Measurements from ENCODE around the gene RAD51B. TPM values are rescaled to one million over a fixed set of nuclear protein-coding genes. Genes with fewer than 3 reads are reported as not detected.

Gene RAD51B
- total RNA-seq, 2 donors from 2014 or later: 9.3 to 12.1 TPM

GRCh38 chr14:68358500-68358899 is 538.9 kb downstream of the RAD51B start:
- Histone ChIP-seq H3K27ac (peak overlapping the region in 1 of 2 donors; percentile 86), H3K9me3 (no peaks in the 10 kb centered on the region), H3K27me3 (replicated peaks; ENCODE audit: insufficient read depth) (no peaks in the 10 kb centered on the region), H3K4me1 (ENCODE audit: control insufficient read depth in 1 of 2, low read depth in 2 of 2) (peaks cover 9 to 26% of the 10 kb centered on the region in 2 donors), H3K4me3 (no peak overlapping the region), H3K36me3 (no peaks in the 10 kb centered on the region)
- DNase-seq (ENCODE audit: low spot score) (no peak), ATAC-seq (ENCODE audit: insufficient number of reproducible peaks, low FRiP score, low read depth) (no peak)
- no peak for TF ChIP-seq CTCF (IDR thresholded peaks at IDR 0.05)

- ATAC-seq (ENCODE audit: insufficient number of reproducible peaks, low FRiP score, low read depth): no peak
These were observed 539.6 kb downstream of the RAD51B start for GRCh38 chr14:68359022-68359836.

GRCh38 chr14:68359837-68360552 is 540.4 kb downstream of the RAD51B start:
- Histone ChIP-seq H3K27ac (peak overlapping the region; percentile 73 to 86), H3K4me3 (no peak overlapping the region), H3K36me3 (no peaks in the 10 kb centered on the region), H3K4me1 (ENCODE audit: control insufficient read depth in 1 of 2, low read depth in 2 of 2) (peaks cover 18 to 41% of the 10 kb centered on the region in 2 donors), H3K27me3 (replicated peaks; ENCODE audit: insufficient read depth) (no peaks in the 10 kb centered on the region), H3K9me3 (no peaks in the 10 kb centered on the region)
- no peak for DNase-seq (ENCODE audit: low spot score)
- ATAC-seq (ENCODE audit: insufficient number of reproducible peaks, low FRiP score, low read depth): peak; percentile 82
- TF ChIP-seq CTCF (IDR thresholded peaks at IDR 0.05): no peak

More at GRCh38 chr14:68359022-68359836, 539.6 kb downstream of the RAD51B start:
- H3K4me3 ChIP-seq: no peak overlapping the region
- peaks cover 13 to 33% of the 10 kb centered on the region in 2 donors for H3K4me1 ChIP-seq (ENCODE audit: control insufficient read depth in 1 of 2, low read depth in 2 of 2)
- H3K27ac ChIP-seq: peak overlapping the region; percentile 73 to 86
- H3K27me3 ChIP-seq (replicated peaks; ENCODE audit: insufficient read depth): no peaks in the 10 kb centered on the region
- TF ChIP-seq CTCF (IDR thresholded peaks at IDR 0.05): no peak
- no peak for DNase-seq (ENCODE audit: low spot score)
- no peaks in the 10 kb centered on the region for H3K9me3 ChIP-seq
- no peaks in the 10 kb centered on the region for H3K36me3 ChIP-seq

GRCh38 chr14:68361231-68361630 is 541.7 kb downstream of the RAD51B start:
- H3K27ac ChIP-seq: peak overlapping the region; percentile 73 to 86
- no peaks in the 10 kb centered on the region for H3K36me3 ChIP-seq
- H3K4me3 ChIP-seq: no peak overlapping the region
- no peak for TF ChIP-seq CTCF (IDR thresholded peaks at IDR 0.05)
- no peaks in the 10 kb centered on the region for H3K9me3 ChIP-seq
- peaks cover 22 to 47% of the 10 kb centered on the region in 2 donors for H3K4me1 ChIP-seq (ENCODE audit: control insufficient read depth in 1 of 2, low read depth in 2 of 2)
- ATAC-seq (ENCODE audit: insufficient number of reproducible peaks, low FRiP score, low read depth): peak; percentile 35
- DNase-seq (ENCODE audit: low spot score): no peak
- no peaks in the 10 kb centered on the region for H3K27me3 ChIP-seq (replicated peaks; ENCODE audit: insufficient read depth)

GRCh38 chr14:68362846-68363245 is 543.3 kb downstream of the RAD51B start:
- H3K27ac ChIP-seq: peak overlapping the region in 1 of 2 donors; percentile 28

More at GRCh38 chr14:68362846-68363245, 543.3 kb downstream of the RAD51B start:
- DNase-seq (ENCODE audit: low spot score) (no peak), ATAC-seq (ENCODE audit: insufficient number of reproducible peaks, low FRiP score, low read depth) (no peak)
- no peak for TF ChIP-seq CTCF (IDR thresholded peaks at IDR 0.05)
- Histone ChIP-seq H3K9me3 (no peaks in the 10 kb centered on the region), H3K4me3 (no peak overlapping the region), H3K36me3 (no peaks in the 10 kb centered on the region), H3K27me3 (replicated peaks; ENCODE audit: insufficient read depth) (no peaks in the 10 kb centered on the region), H3K4me1 (ENCODE audit: control insufficient read depth in 1 of 2, low read depth in 2 of 2) (peaks cover 22 to 47% of the 10 kb centered on the region in 2 donors)

Measured in thoracic aorta (tissue), 2 donors.